Measurements from ENCODE around the gene GLYATL1.

The GLYATL1 gene

GRCh38 chr11:58927393-58928106, 11.7 kb upstream of the GLYATL1 start:
- DNase-seq, result peak; percentile 34

GRCh38 chr11:58928107-58928499, 11.2 kb upstream of the GLYATL1 start:
- DNase-seq, result no peak

- DNase-seq, result no peak
These were observed 10.6 kb upstream of the GLYATL1 start for GRCh38 chr11:58928691-58929090.

- no peak for DNase-seq
These were observed 8.4 kb upstream of the GLYATL1 start for GRCh38 chr11:58930926-58931325.

GRCh38 chr11:58933661-58934060, 5.6 kb upstream of the GLYATL1 start:
- no peak for DNase-seq

- no peak for DNase-seq
These were observed 4.3 kb upstream of the GLYATL1 start for GRCh38 chr11:58934945-58935513.

- no peak for DNase-seq
These were observed 890 bp upstream of the GLYATL1 start for GRCh38 chr11:58938398-58938797.

GRCh38 chr11:58940028-58940427, 740 bp downstream of the GLYATL1 start:
- no peak for DNase-seq

GRCh38 chr11:58941838-58942237, 2.5 kb downstream of the GLYATL1 start:
- DNase-seq, result no peak

GRCh38 chr11:58945663-58946062, 6.4 kb downstream of the GLYATL1 start:
- DNase-seq, result no peak

- DNase-seq, result no peak
These were observed 9.9 kb downstream of the GLYATL1 start for GRCh38 chr11:58949184-58949583.

GRCh38 chr11:58957922-58958321, 18.6 kb downstream of the GLYATL1 start:
- DNase-seq, result no peak

GRCh38 chr11:58958500-58958899, 19.2 kb downstream of the GLYATL1 start:
- no peak for DNase-seq

- no peak for DNase-seq
These were observed 24.3 kb downstream of the GLYATL1 start for GRCh38 chr11:58963551-58964104.

- DNase-seq, result no peak
These were observed 26.1 kb downstream of the GLYATL1 start for GRCh38 chr11:58965246-58965985.

- DNase-seq, result peak; percentile 80
These were observed 29.0 kb downstream of the GLYATL1 start for GRCh38 chr11:58968251-58968711.

- DNase-seq, result no peak
These were observed 38.2 kb downstream of the GLYATL1 start for GRCh38 chr11:58977470-58977869.

GRCh38 chr11:58979222-58979621, 39.9 kb downstream of the GLYATL1 start:
- DNase-seq, result no peak

- DNase-seq, result no peak
These were observed 41.0 kb downstream of the GLYATL1 start for GRCh38 chr11:58980159-58980843.

- DNase-seq, result no peak
These were observed 53.2 kb downstream of the GLYATL1 start for GRCh38 chr11:58992489-58992888.

- no peak for DNase-seq
These were observed 54.9 kb downstream of the GLYATL1 start for GRCh38 chr11:58994171-58994570.

- DNase-seq, result no peak
These were observed 59.4 kb downstream of the GLYATL1 start for GRCh38 chr11:58998480-58999290.

All from NCI-H345 (cell line).